Rectal smooth muscle tissue (tissue), 1 donor: Measurements from ENCODE around the gene GDI1.

Experiments
- H3K27ac ChIP-seq: one replicate; pipeline ENCODE4 v1.7.0; 2013; ENCODE audit warnings: low read depth, low read length, inconsistent platforms
- H3K27me3 ChIP-seq: one replicate; pipeline ENCODE4 v1.7.0; 2013; ENCODE audit warnings: low read length; ENCODE audit not compliant: control insufficient read depth, insufficient read depth
- H3K36me3 ChIP-seq: one replicate; pipeline ENCODE4 v1.7.0; 2013; ENCODE audit warnings: low read length; ENCODE audit not compliant: control insufficient read depth, insufficient read depth
- H3K4me1 ChIP-seq: one replicate; pipeline ENCODE4 v1.7.0; 2013; ENCODE audit warnings: low read length; ENCODE audit not compliant: control insufficient read depth, insufficient read depth
- H3K4me3 ChIP-seq: one replicate; pipeline ENCODE4 v1.7.0; 2013; ENCODE audit warnings: low read length
- H3K9ac ChIP-seq: one replicate; pipeline ENCODE4 v1.7.0; 2013; ENCODE audit warnings: low read length

The GDI1 gene

DNA sequence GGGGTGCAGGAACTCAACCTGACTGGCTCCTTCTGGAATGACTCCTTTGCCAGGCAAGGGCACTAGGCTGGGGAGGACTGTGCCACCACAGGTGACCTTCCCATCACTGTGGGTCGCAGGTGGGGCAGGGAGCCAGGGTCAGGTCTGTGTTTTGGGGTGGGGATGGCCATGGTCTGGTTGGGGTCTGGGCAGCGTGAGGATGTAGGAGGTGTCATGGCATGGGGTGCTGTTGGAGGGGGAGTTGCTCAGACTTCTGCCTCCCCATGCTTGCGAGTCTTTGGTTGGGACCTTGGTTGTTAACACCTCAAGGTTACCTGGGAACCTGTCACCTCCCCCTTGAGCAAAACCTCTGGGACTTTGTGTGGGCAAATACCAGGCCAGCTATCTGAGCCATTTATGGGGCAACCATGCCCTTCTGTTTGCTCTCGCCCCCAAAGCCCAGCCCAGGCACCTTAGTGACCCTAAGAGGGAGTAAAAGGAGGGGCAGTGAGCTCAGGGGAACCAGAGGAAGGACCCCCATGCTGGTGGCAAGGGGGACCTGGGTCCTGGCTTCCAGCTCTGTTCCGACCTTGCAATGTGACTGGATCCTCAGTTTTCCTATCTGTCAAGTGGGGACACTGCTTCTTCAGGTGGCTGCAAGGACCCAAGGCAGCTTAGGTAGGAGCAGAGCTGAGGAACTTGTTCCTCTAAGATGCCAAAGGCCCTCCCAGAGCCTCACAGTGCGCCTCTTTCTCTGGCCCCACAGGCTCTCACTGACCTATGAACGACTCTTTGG lies 2.4 kb upstream of the GDI1 start:
- Histone ChIP-seq H3K9ac (no peak overlapping the region), H3K4me1 (peaks cover 6% of the 10 kb centered on the region), H3K36me3 (peaks cover 12% of the 10 kb centered on the region), H3K4me3 (no peak overlapping the region), H3K27ac (no peak overlapping the region), H3K27me3 (no peaks in the 10 kb centered on the region)

- Histone ChIP-seq H3K4me3 (no peak overlapping the region), H3K9ac (no peak overlapping the region), H3K36me3 (peaks cover 12% of the 10 kb centered on the region), H3K4me1 (peaks cover 5% of the 10 kb centered on the region), H3K27ac (no peak overlapping the region), H3K27me3 (no peaks in the 10 kb centered on the region)
Measured at GRCh38 chrX:154435171-154435733, 1.7 kb upstream of the GDI1 start.

DNA sequence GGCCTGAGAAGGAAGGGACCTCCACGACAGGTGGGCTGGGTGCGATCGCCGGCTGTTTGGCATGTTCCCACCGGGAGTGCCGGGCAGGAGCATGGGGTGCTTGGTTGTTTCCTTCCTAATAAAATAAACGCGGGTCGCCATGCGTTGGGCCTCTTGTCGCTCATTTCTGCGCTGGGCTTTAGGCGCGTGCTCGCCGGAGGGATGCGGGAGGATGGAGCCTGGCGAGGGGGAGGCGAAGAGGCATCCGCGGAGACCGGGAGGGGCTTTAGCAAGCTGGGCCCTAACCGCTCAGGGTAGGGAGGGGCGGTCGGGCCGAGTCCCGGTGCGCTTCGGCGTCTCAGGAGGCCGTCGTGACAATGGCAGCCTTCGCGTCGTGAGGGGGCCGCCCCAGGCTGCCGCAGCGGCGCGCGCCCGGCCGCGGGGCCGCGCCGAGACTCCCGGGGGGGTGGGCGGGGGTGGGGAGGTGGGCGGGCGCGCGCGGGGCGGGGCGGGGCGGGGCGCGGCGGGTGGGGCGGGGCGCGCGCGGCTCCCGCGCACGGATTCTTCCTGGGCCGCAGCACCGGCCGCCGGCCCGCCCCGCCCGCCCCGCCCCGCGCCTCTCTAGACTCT lies 476 bp upstream of the GDI1 start:
- H3K36me3 ChIP-seq, result peaks cover 16% of the 10 kb centered on the region
- H3K4me1 ChIP-seq, result peaks cover 5% of the 10 kb centered on the region
- H3K4me3 ChIP-seq, result peak overlapping the region; percentile 74
- no peaks in the 10 kb centered on the region for H3K27me3 ChIP-seq
- H3K9ac ChIP-seq, result no peak overlapping the region
- peak overlapping the region; percentile 85 for H3K27ac ChIP-seq

DNA sequence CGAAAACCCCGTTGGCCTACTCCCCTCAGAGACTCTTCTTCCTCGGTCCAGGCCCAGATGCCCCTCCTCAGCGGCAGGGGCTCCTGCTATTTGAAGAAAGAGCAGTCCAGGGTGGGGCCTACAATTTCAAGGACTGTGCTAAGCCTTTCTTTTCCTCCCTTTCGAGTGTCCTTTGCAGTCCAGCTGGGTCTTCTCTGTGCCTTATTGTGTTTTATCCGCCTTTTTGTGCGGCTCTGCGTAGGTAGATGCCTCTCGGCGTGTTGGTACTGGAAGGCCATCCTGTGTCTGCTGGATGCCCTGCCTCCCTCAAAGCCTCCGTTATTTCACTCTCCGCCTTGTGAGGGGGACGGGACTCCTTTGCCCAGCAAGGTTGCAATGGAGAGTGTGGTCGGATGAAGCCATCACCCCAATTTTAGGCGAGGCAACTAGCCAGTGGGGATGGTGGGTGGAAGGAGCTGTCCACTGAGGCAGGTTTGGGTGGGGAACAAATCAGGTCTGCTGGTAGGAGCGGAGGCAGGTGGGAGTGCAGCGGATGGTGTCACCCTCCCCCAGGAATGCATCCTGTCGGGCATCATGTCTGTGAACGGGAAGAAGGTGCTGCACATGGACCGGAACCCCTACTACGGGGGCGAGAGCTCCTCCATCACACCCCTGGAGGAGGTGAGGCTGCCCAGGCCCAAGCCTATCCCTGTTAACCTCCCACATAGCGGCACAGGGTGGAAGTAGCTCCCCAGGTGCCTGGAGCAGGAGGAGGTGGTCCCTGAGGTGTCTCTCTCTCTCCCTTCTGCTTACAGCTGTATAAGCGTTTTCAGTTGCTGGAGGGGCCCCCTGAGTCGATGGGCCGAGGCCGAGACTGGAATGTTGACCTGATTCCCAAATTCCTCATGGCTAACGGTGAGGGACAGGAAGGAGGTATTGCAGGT lies 1.3 kb downstream of the GDI1 start:
- peak overlapping the region; percentile 78 for H3K9ac ChIP-seq
- no peaks in the 10 kb centered on the region for H3K27me3 ChIP-seq
- peaks cover 13% of the 10 kb centered on the region for H3K36me3 ChIP-seq
- H3K27ac ChIP-seq, result no peak overlapping the region
- peak overlapping the region; percentile 74 for H3K4me3 ChIP-seq
- H3K4me1 ChIP-seq, result peaks cover 5% of the 10 kb centered on the region

GRCh38 chrX:154439841-154440240 lies 2.9 kb downstream of the GDI1 start:
- Histone ChIP-seq H3K36me3 (peaks cover 8% of the 10 kb centered on the region), H3K27ac (no peak overlapping the region), H3K4me1 (peaks cover 7% of the 10 kb centered on the region), H3K4me3 (no peak overlapping the region), H3K27me3 (no peaks in the 10 kb centered on the region), H3K9ac (no peak overlapping the region)

DNA sequence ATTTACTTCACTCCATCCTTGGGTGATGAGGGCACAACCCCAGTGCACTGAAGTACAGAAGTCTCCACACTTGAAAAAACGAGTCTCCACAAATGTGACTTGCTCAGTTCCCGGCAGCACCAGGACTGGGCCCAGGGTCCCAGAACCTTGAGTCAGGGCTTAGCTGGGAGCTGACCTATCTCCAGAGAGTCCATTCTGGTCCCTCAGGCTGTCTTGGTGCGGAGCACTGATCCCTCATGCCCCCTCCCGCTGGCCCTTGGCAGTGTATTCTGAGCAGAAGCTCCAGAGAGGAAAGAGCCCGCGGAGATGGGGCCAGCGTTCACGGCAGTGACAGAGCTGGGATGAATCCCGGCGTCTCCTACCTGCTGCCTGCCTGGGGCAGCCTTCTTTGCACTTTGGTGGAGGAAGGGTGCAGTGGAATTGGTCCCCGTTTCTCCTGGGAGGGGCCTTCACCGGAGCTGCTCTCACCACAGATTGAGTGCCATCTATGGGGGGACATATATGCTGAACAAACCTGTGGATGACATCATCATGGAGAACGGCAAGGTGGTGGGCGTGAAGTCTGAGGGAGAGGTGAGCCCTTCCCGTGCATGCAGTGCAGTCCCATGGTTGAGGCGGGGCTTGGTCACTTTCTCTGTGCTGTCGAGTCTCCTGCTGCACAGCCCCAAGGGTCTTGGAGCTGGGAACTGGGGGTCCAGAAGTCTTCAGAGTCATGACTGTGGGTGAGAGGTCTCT lies 3.8 kb downstream of the GDI1 start:
- H3K4me3 ChIP-seq, result no peak overlapping the region
- peaks cover 14% of the 10 kb centered on the region for H3K4me1 ChIP-seq
- H3K27ac ChIP-seq, result no peak overlapping the region
- H3K36me3 ChIP-seq, result peaks cover 8% of the 10 kb centered on the region
- no peak overlapping the region for H3K9ac ChIP-seq
- no peaks in the 10 kb centered on the region for H3K27me3 ChIP-seq

- Histone ChIP-seq H3K36me3 (peaks cover 8% of the 10 kb centered on the region), H3K9ac (no peak overlapping the region), H3K4me3 (no peak overlapping the region), H3K27me3 (no peaks in the 10 kb centered on the region), H3K4me1 (peaks cover 14% of the 10 kb centered on the region), H3K27ac (no peak overlapping the region)
Measured at GRCh38 chrX:154441564-154441963, 4.6 kb downstream of the GDI1 start.

GRCh38 chrX:154441984-154442707 lies 5.2 kb downstream of the GDI1 start:
- H3K36me3 ChIP-seq, result peaks cover 13% of the 10 kb centered on the region
- H3K4me3 ChIP-seq, result no peak overlapping the region
- no peaks in the 10 kb centered on the region for H3K27me3 ChIP-seq
- H3K27ac ChIP-seq, result no peak overlapping the region
- H3K4me1 ChIP-seq, result peaks cover 14% of the 10 kb centered on the region
- no peak overlapping the region for H3K9ac ChIP-seq

- Histone ChIP-seq H3K36me3 (peaks cover 15% of the 10 kb centered on the region), H3K4me1 (peaks cover 11% of the 10 kb centered on the region)
Measured at GRCh38 chrX:154443479-154443910, 6.5 kb downstream of the GDI1 start.

DNA sequence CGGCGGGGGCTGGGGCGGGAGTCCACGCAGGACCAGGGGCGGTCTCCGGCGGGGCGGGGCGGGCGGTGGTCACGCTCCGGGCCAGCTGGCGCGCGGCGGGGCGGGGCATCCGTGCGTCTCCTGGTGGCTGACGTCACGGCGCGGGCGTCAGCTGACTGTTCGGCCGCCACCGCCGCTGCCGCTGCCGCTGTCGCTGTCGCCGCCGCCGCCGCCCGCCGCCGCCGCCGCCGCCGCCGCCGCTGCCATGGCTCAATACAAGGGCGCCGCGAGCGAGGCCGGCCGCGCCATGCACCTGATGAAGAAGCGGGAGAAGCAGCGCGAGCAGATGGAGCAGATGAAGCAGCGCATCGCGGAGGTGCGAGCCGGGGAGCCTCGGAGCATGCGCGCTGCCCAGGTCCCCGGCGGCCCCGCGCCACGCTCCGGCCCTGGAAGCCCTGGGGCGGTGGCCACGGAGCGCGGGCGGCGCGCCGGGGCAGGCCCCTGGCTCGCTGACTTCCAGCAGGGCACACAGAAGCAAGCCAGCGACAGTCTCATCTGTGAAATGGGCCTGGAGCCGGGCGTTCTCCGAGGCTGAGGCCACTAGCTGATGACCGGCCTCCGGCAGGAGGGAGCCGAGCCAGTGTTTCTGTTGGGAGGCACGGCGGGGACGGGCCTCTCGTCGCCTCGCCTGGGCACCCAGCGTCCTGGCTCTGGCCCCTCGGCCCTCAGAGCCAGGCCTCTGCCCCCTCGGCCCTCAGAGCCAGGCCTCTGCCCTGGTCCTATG lies 7.2 kb downstream of the GDI1 start, which contains the start of gene FAM50A:
TSS of gene FAM50A (plus strand) at position 150 of the 763 bp plus-strand sequence. CDS start at position 245, 95 bp downstream.
- peak within 1 kb of the TSS; percentile 65 for H3K4me3 ChIP-seq
- peak within 1 kb of the TSS; percentile 35 for H3K9ac ChIP-seq
- H3K27ac ChIP-seq, result peak within 1 kb of the TSS; percentile 59
- H3K4me1 ChIP-seq, result peaks cover 9% of the 10 kb centered on the region
- H3K27me3 ChIP-seq, result no peaks in the 10 kb centered on the region
- H3K36me3 ChIP-seq, result peaks cover 19% of the 10 kb centered on the region

More at GRCh38 chrX:154443479-154443910, 6.5 kb downstream of the GDI1 start:
- Histone ChIP-seq H3K27me3 (no peaks in the 10 kb centered on the region), H3K9ac (no peak overlapping the region), H3K27ac (peak overlapping the region; percentile 33), H3K4me3 (peak overlapping the region; percentile 35)
